Gastroesophageal sphincter (tissue), 3 donors: ENCODE results near the gene RBM33.

Experiments used
- CTCF ChIP-seq, 4 experiments: fragments of 200-600 bp in 2 of 4; fragments of 450-650 bp in 2 of 4; sonication (generic) in 1 of 4; IDR thresholded peaks; one replicate each; pipeline ENCODE4 v1.5.1; 2017 to 2019; ENCODE audit warnings: antibody characterized with exemption in 4 of 4, mild to moderate bottlenecking in 2 of 4, moderate library complexity in 2 of 4
- EP300 ChIP-seq: sonication (generic); formaldehyde crosslinking; IDR thresholded peaks from one replicate; pipeline ENCODE4 v1.6.1; 2017; ENCODE audit warnings: antibody characterized with exemption, mild to moderate bottlenecking
- POLR2A ChIP-seq, 2 donors: fragments of 450-650 bp; IDR thresholded peaks; one replicate each; pipeline ENCODE4 v1.6.1; 2017; ENCODE audit warnings: antibody characterized with exemption in 2 of 2, mild to moderate bottlenecking in 2 of 2, moderate library complexity in 1 of 2

- TF ChIP-seq POLR2A (IDR thresholded peaks at IDR 0.05) (no peak), CTCF (IDR thresholded peaks at IDR 0.05) (no peak), EP300 (no peak)
Measured at GRCh38 chr7:155774947-155775346, 130.5 kb downstream of the RBM33 start.
